Activated CD4-positive, alpha-beta T cell treated with anti-CD3 and anti-CD28 coated beads for 48 hours (primary cell): ENCODE results near the gene SLC38A1.

ENCODE experiments used
- DNase-seq: peaks from one replicate; pipeline ENCODE4 v3.0.0-alpha.2; 2020

Gene SLC38A1

DNA sequence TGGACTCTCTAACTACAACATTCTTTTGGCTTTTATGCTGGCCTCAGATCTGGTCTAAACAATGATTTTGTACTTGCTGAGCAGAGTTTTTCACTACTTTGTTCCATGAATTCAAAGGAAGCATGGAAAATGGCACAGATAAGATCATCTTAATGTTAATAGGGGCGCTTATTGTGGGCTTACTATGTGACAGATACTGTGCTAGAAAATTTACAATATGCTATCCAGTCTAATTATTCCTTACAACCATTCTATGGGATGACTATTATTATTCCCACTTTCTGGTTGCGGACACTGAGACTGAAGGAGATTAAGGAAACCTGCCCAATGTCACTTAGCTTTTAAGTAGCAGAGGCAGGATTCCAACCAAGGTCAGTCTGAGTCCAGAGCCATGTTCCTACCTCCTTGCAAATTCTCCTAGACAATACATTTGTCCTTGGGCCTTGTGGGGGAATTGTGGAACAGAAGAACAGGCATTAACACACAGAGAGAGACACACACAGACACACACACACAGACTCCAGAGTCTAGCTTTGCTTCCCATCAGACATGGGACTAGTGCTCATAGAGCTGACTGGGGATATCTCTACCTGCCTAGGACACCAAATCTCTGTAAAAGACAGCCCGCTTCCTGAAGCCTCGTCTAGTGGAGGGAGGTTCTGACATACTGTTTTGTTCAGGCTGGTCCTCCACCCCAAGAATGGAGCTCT is 107.7 kb downstream of the SLC38A1 start:
- no peak for DNase-seq

DNA sequence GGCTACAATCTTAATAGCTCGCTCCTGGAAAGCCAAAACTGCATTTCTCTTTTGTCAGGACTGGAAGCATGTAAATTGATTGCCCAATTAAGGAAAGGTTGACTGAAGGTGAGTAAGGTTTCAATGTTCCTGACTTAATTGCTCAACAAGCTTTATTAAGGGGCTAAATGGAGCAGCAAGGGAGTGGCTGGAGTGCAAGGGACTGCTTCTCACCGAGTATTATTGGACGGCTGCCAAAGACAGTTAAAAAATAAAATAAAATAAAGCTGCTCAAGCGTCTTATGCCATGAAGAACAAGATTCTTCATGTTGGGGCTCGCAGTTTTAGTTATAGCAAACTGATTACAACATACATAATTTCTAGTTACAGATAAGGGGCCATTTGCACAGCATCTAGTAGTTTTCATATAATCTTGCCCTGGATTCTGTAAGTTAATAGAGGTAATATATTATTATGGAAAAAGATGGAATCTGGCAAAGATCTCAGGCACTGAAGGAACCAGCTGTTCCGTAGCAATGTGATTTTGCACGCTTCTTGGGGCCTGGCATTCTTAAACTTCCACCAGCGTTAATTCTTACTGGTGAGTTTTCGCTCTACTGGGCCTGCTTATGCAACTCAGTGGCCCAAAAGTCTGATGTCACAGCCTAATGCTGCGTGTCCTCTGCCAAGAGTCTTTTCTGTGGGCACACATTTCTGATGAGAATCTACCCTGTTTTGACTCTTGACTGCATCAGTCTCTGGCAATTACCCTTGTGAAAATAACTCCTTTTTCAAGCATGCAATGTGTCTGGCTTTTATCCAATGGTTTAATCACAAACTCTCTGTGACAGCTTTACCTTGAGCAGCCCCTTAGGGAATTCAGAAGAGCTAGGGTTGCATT is 108.5 kb downstream of the SLC38A1 start:
- no peak for DNase-seq

DNA sequence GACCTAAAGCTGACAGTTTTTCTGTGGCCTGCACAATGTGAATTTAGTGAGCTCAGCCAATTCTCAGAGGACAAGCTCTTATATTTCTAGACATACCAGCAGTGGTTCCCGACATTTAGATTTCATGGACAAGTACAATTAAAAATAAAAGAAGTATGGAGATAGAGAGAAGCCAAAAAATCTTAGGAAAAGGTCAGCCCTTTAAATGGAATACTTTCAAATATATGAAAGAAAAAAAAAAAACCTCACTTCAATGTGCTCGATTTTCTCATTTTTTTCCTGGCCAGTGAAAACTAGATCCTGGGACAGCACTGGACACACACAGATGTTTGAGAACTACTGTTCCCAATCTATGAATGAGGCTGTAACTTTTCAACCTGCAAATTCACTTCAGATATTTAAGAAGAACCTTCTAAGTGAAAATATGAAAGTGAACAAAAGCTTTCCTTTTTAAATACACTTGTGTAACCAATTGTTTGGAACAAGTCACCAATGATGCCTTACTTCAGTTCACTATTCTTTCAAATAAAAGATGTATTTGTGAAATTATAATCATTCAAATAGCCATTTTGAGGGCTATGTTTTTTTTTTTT is 109.4 kb downstream of the SLC38A1 start:
- no peak for DNase-seq

DNA sequence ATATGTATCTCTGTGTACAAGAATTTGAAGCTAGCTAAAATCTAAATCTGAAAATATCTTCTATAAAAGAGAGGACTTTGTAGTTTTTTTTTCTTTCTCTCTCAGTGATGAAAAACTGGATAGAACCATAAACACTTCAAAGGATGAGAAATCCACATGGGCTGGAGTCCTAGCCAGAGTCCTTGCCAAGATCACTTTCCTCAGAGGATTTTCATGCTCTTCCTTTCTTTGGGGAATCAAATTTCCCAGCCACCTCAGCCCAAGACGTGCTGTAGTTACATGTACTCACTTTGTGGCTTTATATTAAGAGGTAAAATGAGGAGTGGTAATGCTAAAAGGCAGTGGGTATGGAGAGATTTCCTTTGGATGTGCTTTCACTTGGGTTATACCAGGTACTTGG is 110.3 kb downstream of the SLC38A1 start:
- no peak for DNase-seq

DNA sequence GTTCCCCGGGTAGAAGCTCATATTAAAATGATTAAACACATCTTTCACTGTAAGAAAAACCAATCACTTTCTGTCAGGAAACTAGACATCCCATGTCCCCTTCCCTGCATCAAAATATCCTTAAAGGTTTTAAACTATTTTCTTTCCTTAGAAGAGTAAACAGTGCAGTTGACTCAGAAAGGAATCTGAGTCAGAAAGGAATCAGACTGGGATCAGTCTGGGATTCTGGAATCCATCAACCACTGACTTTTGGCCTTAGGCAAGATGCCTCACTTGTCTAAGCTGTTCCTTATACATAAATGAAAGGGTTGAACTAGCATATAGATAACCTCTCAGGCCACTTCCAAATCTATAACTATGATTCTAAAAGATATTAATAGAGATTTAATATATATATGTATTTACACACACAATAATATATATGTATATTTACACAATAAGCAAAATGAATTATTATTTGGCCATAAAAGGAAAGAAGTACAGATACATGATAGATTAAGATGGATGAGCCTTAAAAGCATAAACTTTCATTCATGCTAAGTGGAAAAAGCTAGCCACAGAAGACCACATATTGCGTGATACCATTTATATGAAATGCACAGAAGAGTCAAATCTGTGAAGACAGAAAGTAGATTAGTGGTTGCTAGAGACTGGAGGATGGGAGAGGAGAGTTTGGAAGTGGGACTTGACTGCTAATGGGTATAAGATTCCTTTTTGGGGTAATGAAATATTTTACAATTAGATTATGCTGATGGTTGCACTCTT is 114.4 kb downstream of the SLC38A1 start:
- no peak for DNase-seq

DNA sequence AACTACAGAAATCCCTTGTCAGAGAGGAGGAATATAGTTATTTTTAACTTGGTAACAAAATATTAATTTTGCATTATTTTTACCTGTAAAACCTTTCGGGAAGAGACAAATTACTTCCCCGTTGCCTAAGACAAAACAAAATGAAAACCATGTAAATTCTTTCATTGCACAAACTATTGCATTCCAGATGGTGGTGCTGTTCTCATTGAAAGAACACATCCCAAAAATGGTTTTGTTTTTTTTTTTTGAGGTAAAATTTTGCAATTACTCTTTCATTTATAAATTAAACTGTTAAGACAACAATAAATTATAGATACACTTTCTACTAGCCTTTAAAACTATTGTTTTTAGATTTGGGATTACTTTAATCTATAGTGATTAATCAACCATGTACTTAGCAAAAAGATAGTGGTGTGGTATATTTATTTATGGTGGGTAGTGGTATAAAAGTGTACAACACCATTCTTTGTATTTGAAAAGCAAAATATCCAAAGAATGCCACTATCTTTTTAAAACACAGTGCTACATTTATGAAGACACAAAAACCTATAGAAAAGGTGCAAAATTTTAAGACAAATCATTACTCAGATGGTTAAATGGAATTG is 115.5 kb downstream of the SLC38A1 start:
- no peak for DNase-seq

DNA sequence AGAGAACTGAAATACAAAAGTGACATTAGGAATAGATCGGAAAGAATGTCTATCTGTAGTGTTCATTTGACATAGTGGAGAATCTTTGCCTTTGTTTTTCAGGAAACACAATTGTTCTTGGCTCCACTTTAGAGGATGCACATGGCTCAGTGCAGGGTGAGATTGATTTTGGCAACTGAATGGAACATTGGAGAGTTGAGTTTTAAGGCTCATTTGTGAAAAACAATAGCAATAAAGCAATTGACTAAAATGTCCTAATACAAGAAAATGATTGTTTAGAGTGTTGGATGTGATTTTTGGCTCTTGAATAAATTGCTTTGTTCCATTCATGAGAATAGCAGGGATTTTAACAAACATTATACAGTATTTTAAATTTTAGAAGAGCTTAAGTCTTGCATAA is 116.4 kb downstream of the SLC38A1 start:
- DNase-seq, result no peak

DNA sequence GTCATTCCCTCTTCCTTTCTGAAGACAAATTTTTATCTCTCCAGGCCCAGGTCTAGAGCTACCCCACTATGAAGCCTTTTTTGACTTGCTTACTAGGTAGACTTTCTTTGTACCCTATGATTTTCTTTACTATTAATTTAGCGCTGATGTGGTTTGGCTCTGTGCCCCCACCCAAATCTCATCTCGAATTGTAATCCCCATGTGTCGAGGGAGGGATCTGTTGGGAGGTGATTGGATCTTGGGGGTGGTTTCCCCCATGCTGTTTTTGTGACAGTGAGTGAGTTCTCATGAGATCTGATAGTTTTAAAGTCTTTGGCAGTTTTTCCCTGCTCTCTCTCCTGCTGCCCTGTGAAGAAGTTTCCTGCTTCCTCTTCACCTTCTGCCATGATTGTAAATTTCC is 118.1 kb downstream of the SLC38A1 start:
- DNase-seq, result no peak

DNA sequence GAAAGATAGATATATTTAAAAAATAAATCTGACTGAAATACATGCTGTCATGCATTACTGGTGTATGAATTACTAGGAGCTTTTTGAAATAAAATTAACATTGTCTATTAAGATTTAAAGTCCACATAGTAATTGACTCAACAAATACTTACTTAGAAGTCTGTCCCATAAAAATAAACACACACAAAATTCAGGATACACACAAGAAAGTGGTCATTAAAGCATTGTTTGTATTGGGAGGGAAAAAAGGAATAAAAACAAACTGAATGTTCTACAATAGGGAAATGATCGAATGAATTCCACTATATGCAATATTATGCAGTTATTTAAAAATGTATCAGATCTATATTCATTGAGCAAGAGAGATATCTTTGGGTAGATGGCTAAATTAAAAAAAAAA is 118.9 kb downstream of the SLC38A1 start:
- DNase-seq, result no peak

DNA sequence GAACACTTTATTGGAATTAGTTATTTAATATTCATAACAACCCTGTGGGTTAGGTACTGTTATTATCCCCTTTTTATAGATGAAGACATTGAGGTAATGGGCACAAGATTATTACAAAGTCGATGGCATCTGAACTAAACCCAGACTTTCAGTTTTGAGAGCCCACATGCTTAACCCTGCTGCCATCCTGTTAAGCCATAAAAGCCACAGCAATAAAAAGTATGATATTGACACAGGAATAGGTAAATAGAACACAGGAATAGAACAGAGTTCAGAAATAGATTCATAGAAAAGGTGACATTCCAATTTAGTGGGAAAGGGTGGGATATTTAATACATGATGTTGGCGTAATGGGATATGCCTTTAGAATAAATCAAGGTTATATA is 119.8 kb downstream of the SLC38A1 start:
- DNase-seq, result no peak

DNA sequence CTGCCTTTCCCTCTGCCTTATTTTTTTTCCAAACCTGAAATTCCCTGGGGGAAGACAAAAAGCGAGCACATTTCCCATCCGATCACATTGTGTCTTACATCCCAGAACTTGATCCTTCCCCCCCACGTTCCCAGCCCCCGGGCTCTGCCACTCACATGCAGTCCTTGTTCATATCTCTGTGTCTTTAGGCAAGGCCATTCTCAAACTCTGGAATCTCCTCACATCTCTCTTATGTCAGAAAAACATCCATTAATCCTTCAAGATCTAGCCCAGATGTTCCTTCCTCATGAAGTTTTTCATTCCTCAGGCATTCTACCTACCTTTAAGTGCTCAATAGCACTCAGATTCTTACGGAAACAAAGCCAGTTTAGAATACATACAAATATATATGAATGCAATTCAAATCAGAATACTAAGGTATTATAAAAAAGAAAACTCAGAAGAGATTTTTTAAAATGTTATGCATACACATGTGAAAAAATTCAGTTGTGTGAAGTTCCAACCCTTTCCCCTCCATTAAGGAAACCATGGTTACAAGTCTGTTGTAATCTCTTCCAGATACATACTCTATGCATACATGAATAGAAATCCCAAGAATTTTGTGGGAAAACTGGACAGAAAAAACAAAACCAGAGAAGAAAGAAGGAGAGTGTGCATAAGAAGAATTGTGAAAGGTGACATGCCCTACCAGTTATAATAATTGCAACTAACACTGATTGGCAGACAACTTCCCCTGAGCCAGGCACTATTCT is 120.3 kb downstream of the SLC38A1 start:
- DNase-seq, result no peak

DNA sequence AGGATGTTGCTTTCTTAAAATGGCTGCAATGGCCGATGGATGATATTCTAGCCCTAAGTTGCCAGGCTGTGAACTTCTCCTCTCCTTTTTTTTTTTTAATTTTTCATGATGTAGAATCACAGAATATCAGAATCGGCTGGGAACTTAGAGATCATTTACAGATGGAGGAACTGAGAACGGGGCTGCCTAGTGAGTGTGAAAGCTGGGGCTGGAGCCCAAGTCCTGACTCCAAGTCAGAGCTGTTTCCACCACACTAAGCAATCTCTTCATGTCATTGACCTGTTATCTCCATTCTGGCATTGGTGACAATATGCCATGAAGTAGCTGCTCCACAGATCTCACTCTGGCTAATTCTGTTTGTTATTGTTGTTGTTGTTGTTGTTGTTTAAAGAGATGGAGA is 121.7 kb downstream of the SLC38A1 start:
- DNase-seq, result no peak

DNA sequence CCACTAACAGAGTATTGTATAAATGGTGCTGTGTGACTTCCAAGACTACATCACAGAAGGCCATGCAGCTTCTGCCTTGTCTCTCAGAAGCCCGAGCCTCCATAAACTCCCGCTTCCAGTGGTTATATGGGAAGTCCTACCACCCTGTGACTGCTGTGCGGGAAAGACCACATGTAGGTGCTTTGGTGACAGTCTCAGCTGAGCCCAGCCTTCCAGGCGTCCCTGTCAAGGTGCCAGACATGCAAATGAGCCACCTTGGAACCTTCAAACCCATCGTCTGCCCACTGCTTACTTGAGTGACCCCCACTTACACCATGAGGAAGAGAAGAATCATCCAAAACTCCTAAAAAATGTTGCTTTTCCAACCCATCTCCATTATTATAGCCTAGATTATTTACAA is 123.0 kb downstream of the SLC38A1 start:
- no peak for DNase-seq

DNA sequence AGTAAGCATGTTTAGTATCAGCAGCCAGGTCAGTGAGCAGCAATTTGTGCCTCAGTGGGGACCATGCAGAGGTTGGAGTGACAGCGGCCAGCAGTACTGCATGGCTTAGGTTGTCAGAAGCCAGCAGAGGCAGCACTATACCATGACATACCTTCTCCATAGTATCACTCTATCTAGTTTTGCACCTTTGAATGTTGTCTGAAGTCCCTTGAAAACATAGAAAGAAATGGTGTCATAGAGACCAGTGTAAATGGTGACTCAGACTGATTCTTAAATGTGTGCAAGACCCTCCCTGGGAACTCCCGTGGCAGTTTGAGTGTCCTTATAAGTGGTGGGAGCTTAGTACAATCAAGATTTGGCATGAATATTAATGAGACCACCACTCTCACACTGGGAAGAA is 124.4 kb downstream of the SLC38A1 start:
- DNase-seq, result no peak

DNA sequence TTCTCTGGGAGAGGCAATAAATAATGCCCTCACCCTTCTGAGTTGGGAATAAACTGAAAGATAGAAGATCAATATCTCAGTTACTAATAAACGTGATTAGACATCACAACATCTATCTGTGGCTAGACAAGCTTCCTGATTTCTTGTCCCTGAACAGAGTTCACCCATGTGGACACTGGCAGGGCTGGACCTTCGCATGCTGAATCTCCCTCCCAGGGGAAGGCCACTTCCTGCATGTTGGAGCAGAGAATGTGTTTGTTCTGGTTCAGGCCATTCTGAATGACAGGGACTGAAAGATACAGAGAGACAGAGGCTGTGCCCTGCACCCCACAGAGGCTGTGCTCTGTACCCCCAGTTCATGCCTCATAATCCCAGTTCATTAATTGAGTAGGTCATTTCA is 132.6 kb downstream of the SLC38A1 start:
- no peak for DNase-seq

DNA sequence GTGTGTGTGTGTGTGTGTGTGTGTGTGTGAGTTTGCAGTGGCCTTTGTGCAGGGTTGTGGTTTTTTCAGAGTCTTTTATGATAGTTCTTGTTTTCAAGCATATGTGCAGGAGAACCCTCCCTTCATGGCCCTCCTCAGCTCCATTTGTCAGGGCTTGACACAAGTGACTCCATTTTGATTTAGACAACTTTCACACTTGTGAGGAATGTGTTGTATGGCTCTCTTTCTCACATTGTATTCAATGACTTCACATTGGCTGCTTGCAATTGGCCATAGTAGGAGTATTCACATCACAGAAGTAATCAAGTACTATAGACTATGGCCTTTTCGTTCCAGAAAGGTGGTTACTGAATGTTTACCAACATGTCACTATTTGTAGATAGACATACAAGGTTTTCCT is 133.1 kb downstream of the SLC38A1 start:
- no peak for DNase-seq

DNA sequence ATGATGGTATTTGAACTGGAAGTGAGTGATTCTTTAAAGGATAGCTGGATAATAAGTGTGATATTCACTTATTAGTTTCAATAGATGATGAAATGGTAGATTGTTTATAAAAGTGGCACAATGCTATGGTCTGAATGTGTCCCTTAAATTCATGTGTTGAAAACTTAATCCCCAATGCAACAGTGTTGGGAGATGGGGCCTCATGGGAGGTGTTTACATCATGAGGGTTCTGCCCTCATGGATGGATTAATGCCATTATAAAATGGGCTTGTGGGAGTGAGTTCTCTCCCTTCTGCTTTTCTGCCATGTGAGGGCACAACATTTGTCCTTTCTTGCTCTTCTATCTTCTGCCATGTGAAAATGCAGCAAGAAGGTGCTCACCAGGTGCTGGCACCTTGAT is 134.0 kb downstream of the SLC38A1 start:
- no peak for DNase-seq

DNA sequence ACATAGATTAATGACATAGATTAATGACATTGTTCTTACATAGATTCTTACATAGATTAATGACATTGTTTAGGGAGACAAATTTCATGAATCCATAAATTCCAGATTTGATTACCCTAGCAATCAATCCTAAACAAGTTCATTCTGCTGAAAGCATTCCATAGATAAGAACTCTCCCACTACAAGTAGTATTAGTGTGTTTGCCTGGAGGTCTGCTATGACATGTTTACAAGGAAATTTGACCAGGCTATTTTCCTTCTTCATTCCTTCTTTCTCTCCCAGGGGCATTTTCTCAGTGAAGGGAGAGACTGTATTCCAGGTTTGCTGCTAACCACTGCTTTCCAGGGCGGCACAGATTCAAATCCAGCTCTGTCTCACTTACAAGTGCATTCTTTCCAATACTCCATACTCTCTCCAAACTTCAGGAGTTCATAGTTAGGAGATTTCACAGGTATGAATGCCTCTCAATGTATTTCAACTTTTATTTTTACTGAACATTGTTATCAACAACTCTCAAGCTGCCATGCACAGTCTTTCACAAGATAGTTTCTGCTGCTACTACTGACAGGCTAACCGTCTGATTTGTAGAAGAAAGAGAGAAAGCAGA is 134.5 kb downstream of the SLC38A1 start:
- no peak for DNase-seq

DNA sequence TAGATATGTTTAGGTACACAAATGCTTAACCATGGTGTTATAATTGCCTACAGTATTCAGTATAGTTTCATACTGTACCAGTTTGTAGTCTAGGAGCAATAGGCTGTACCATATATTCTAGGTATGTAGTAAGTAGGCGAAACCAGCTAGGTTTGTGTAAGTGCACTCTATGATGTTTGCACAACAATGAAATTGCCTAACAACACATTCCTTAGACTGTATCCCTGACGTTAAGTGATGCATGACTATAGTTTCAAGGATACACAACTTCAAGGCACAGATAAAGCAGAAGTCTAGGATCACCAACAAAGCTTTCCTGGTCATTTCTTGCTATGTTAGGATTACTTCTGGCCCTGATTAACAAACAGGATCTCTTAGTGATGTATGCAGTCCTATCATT is 135.1 kb downstream of the SLC38A1 start:
- DNase-seq, result no peak
